ENCODE data around the gene UGT1A6. TPM values are rescaled to one million over a fixed set of nuclear protein-coding genes. Genes with fewer than 3 reads are reported as not detected.

The UGT1A6 gene
- total RNA-seq, 4 donors from 2014 or later: 0.27 to 20.1 (median 0.58) TPM; not detected in 1

- Histone ChIP-seq H3K36me3 (no peaks in the 10 kb centered on the region), H3K27me3 (peaks cover 9% of the 10 kb centered on the region), H3K4me3 (no peak overlapping the region), H3K27ac (no peak overlapping the region), H3K9me3 (peaks cover 0 to 7% (median 0%) of the 10 kb centered on the region in 3 donors), H3K4me1 (no peaks in the 10 kb centered on the region)
- WGBS, 2 donors (ENCODE audit: low coverage in 1 of 2): 14 to 30% methylated on average over 1 to 2 of the region's 2 CpGs
- TF ChIP-seq POLR2AphosphoS5 (IDR thresholded peaks at IDR 0.05) (no peak), EP300 (IDR thresholded peaks at IDR 0.05) (no peak), CTCF (IDR thresholded peaks at IDR 0.05) (no peak), POLR2A (IDR thresholded peaks at IDR 0.05) (no peak)
- ATAC-seq: no peak
Observed at GRCh38 chr2:233816334-233816733, 123.6 kb downstream of the UGT1A6 start.

GRCh38 chr2:233816771-233817170 lies 124.1 kb downstream of the UGT1A6 start:
- ATAC-seq: no peak
- Histone ChIP-seq H3K27ac (no peak overlapping the region), H3K9me3 (peaks cover 0 to 7% (median 0%) of the 10 kb centered on the region in 3 donors), H3K27me3 (peaks cover 9% of the 10 kb centered on the region), H3K4me1 (no peaks in the 10 kb centered on the region), H3K4me3 (no peak overlapping the region), H3K36me3 (no peaks in the 10 kb centered on the region)
- 73 to 83% methylated on average over 3 to 4 of the region's 4 CpGs for WGBS, 2 donors (ENCODE audit: low coverage in 1 of 2)
- TF ChIP-seq POLR2A (IDR thresholded peaks at IDR 0.05): no peak
- no peak for TF ChIP-seq EP300 (IDR thresholded peaks at IDR 0.05)
- TF ChIP-seq POLR2AphosphoS5 (IDR thresholded peaks at IDR 0.05): no peak
- TF ChIP-seq CTCF (IDR thresholded peaks at IDR 0.05): no peak

GRCh38 chr2:233817361-233817911 lies 124.7 kb downstream of the UGT1A6 start:
- H3K4me1 ChIP-seq: no peaks in the 10 kb centered on the region
- H3K27me3 ChIP-seq: peaks cover 9% of the 10 kb centered on the region
- peak; percentile 13 for ATAC-seq
- H3K36me3 ChIP-seq: no peaks in the 10 kb centered on the region
- H3K9me3 ChIP-seq: peaks cover 0 to 7% (median 0%) of the 10 kb centered on the region in 3 donors
- H3K27ac ChIP-seq: no peak overlapping the region
- no peak overlapping the region for H3K4me3 ChIP-seq
- 20% methylated on average over 1 of the region's 3 CpGs; no CpG with 5 or more reads in 1 of the 2 donors for WGBS, 2 donors (ENCODE audit: low coverage in 1 of 2)
- TF ChIP-seq EP300 (IDR thresholded peaks at IDR 0.05) (no peak), CTCF (IDR thresholded peaks at IDR 0.05) (no peak), POLR2AphosphoS5 (IDR thresholded peaks at IDR 0.05) (no peak), POLR2A (IDR thresholded peaks at IDR 0.05) (no peak)

- no peak for ATAC-seq
- H3K4me3 ChIP-seq: no peak overlapping the region
- WGBS, 2 donors (ENCODE audit: low coverage in 1 of 2): 76 to 100% methylated on average over 1 to 3 of the region's 11 CpGs
- H3K4me1 ChIP-seq: no peaks in the 10 kb centered on the region
- peaks cover 7% of the 10 kb centered on the region for H3K27me3 ChIP-seq
- H3K36me3 ChIP-seq: no peaks in the 10 kb centered on the region
- peaks cover 0 to 7% (median 0%) of the 10 kb centered on the region in 3 donors for H3K9me3 ChIP-seq
- H3K27ac ChIP-seq: no peak overlapping the region
- TF ChIP-seq POLR2AphosphoS5 (IDR thresholded peaks at IDR 0.05): no peak
- TF ChIP-seq EP300 (IDR thresholded peaks at IDR 0.05): no peak
- TF ChIP-seq POLR2A (IDR thresholded peaks at IDR 0.05): no peak
- TF ChIP-seq CTCF (IDR thresholded peaks at IDR 0.05): no peak
Observed at GRCh38 chr2:233817995-233818638, 125.4 kb downstream of the UGT1A6 start.
